ENCODE measurements around the gene ELK3. TPM values are rescaled to one million over a fixed set of nuclear protein-coding genes. Genes with fewer than 3 reads are reported as not detected.

The ELK3 gene
- total RNA-seq, 1 experiment from 2014 or later: 13.5 TPM

DNA sequence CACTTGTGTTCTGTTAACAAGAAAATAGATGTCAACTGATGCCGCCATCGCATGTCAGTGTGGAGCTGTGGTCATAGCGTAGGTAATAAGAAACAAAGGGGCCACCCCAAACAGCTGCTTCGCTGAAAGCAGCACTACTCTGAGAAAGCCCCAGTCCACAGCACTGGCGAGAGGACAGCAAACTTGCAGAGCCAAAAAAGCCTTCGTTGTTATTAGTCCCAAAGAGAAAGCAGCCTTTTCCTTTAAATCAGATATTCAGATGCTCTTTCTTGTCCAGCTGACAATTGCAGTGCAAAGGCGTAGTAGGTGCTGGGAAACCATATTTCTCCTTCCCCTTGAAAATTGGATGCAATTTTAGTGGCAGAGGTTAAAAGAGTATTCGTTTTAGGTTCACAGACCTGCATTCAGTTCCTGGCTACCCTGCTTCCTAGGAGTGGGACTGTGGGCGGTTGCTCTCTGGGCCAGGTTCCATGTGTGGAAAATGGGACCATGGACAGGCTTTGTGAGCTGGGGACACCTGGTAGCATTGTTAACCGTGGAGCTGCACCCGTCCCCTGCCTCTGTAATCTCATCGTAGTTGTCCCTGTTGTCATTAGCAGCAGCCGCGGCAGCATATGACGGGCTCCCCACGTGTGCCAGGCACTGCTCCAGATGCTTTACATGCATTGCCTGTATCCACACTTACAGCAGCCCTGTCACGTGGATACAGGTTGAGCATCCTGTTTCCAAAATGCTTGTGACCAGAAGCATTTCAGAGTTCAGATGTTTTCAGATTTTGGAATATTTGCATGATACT is 54.2 kb downstream of the ELK3 start:
- DNase-seq (ENCODE audit: extremely low read depth, low read depth): no peak

- DNase-seq (ENCODE audit: extremely low read depth, low read depth): no peak
Measured at GRCh38 chr12:96249196-96250118, 55.3 kb downstream of the ELK3 start.

DNA sequence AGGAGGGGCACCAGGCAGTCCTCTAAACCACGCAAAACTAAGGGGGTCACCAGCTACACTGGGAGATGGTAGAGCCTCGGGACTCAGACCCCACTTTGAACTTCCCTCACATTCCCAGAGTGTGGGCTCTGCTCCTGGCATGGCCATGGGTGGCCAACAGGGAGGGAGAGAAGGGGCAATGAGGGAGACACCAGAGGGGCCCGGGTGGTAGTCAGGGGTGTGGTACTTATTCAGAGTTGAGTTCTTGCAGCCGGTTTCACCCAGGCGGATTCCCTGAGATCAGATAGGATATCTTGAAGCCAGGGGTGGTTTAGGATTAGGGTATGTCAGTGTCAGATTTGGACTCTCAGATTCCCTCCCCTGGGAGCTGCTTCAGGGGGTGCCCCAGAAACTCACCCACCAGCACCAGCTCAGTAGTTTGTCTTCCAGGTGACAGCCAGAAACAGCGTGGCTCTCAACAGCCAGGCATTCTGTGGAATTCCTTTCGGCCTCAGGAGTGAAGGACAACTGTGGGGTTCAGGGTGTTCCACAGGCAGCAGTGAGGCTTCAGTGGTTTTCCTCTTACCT is 56.0 kb downstream of the ELK3 start:
- no peak for DNase-seq (ENCODE audit: extremely low read depth, low read depth)

- no peak for DNase-seq (ENCODE audit: extremely low read depth, low read depth)
Measured at GRCh38 chr12:96255077-96255476, 60.9 kb downstream of the ELK3 start.

- no peak for DNase-seq (ENCODE audit: extremely low read depth, low read depth)
Measured at GRCh38 chr12:96256672-96257361, 62.6 kb downstream of the ELK3 start.

GRCh38 chr12:96257550-96258103 is 63.5 kb downstream of the ELK3 start:
- DNase-seq (ENCODE audit: extremely low read depth, low read depth): no peak

- no peak for DNase-seq (ENCODE audit: extremely low read depth, low read depth)
Measured at GRCh38 chr12:96258104-96258961, 64.2 kb downstream of the ELK3 start.

DNA sequence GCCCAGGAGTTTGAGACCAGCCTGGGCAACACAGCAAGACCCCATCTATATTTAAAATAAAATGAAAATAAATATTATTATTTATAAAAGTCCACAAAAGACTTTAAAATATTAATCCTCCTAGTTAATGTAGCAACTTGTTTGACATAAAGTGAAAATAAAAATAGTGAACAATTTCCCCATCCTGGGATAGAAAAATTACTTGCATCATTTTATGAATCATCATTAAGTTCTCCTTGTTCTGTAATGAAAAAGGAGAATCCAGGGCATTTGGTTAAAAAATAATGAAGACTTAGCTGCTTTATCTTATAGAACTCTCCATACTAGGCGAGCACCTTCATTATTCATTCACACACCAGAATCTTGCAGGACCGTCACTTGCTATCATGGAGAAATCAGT is 66.1 kb downstream of the ELK3 start:
- no peak for DNase-seq (ENCODE audit: extremely low read depth, low read depth)

DNA sequence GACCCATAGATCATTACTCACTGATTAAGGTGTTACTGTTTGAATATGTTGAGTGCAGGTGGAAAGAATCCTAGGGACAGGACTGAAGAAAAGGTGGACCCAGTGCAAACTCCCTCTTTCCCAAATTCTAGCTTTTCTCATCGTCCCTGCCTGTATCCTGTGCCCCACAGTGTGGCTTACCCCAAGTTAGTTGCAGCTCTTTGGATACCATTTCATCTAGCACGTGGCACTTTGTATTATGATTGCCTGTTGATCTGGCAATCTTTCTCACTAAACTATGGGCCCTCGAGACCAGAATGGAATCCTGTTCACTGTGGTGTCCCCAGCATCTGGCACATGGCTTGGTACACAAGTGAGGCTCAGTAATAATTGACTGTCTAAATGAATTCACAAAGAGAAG is 66.5 kb downstream of the ELK3 start:
- no peak for DNase-seq (ENCODE audit: extremely low read depth, low read depth)

DNA sequence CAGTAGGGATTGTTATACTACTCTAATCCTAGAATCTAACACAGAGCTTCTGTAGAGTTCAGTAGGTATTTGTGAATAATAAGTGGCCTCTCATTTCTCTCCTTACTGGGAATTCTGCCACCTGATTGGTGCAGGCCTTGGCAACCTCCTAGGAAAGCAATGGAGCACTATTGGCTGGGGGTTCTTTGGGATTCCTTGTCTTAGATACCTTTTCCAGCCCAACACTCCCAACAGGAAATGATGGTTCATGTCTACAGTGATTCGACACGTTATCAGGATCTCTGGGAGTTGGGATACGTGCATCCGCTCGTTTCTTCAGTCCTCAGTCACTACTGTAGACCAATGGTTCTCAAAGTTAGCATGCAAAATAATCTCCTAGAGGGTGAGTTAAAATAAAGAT is 67.4 kb downstream of the ELK3 start:
- DNase-seq (ENCODE audit: extremely low read depth, low read depth): no peak

DNA sequence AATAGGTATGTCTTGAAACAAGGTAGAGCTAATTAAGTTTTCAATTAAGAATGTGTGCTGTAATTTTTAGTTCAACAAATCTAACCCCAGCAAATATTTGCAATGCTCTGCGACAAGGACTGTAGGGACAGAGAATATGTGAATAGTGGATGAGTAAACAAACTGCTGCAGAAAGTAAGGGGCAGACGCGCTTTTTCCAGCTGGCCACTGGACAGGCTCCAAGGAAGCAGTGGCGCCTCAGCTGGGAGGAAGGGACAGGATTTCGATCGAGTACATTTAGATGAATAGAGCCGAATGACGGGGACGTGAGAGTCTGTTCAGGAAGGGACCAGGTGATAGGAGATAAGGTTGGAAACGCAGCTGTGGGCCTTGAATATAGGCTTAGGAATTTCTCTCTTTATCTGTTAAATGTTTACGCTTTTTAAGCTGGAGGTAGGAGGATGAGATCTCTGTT is 69.3 kb downstream of the ELK3 start:
- DNase-seq (ENCODE audit: extremely low read depth, low read depth): no peak

- no peak for DNase-seq (ENCODE audit: extremely low read depth, low read depth)
Measured at GRCh38 chr12:96265400-96265799, 71.2 kb downstream of the ELK3 start.

- no peak for DNase-seq (ENCODE audit: extremely low read depth, low read depth)
Measured at GRCh38 chr12:96265836-96266235, 71.7 kb downstream of the ELK3 start.

GRCh38 chr12:96266238-96266637 is 72.1 kb downstream of the ELK3 start:
- no peak for DNase-seq (ENCODE audit: extremely low read depth, low read depth)

- peak; percentile 5 for DNase-seq (ENCODE audit: extremely low read depth, low read depth)
Measured at GRCh38 chr12:96271469-96272199, 77.5 kb downstream of the ELK3 start.

DNA sequence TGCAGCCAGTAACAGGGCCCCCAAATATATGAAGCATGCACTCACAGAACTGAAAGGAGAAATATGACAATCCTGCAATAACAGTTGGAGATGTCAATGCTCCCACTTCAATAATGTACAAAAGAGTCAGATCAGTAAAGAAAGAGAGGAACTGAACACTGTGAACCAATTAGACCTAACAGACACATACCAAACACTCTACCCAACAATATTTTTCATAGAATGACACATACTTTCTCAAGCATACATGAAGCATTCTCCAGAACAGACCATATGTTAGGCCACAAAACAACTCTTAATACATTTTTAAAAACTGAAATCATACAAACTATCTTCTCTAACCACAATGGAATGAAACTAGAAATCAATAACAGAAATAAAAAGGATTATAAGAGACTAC is 80.2 kb downstream of the ELK3 start:
- DNase-seq (ENCODE audit: extremely low read depth, low read depth): no peak

GRCh38 chr12:96285158-96285557 is 91.0 kb downstream of the ELK3 start:
- DNase-seq (ENCODE audit: extremely low read depth, low read depth): no peak

DNA sequence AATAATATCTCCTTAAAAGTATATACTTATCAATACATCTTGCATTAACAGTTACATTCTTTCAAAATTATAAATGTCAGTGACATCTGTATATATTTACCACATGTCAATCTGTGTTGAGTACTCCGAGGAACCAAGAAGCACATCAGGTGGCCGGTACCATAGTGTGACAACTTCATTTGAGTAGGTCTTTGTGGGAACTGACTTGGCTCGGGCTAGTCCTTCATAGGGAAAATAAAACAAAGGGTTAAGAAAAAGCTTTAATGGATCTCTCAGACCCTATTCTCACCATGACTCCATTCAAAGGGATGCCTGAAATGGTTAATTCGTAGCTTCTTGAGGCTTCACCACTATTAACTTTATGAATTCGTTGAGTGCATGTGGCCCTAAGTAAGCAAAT is 94.9 kb downstream of the ELK3 start:
- no peak for DNase-seq (ENCODE audit: extremely low read depth, low read depth)

DNA sequence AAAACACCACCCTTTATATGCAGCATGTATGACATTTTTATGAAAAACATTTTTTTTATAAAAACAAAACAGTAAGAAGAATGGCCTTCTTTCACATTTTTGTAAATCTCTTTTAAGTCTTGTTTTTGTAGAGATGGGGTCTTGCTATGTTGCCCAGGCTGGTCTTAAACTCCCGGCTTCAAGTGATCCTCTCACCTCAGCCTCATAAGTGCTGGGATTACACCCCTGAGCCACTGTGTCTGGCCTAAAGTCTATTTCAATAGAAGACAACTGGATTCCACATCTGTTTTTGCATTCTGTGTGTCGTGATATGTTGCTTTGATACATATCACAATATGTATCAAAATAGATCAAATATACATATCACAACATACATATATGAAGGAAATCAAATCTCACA is 98.9 kb downstream of the ELK3 start:
- no peak for DNase-seq (ENCODE audit: extremely low read depth, low read depth)
